T-helper 2 cell (primary cell): Measurements from ENCODE around the gene PITRM1.
A peak's percentile ranks its signal among the peaks of the same experiment; 100 is the strongest.
"Not testable (repeated sequence)": the region's sequence is repeated elsewhere in the genome, so short reads cannot be mapped to it uniquely, and the experiment has no call there.

Experiments
- DNase-seq, 5 experiments: peaks; one replicate each; pipeline versions ENCODE4 v3.0.0 to v3.0.0-alpha.2; 2012 to 2022
- total RNA-seq, 2 donors: gene quantifications; one replicate each; lab custom pipeline; 2026; lab: John Stamatoyannopoulos, UW

The PITRM1 gene
- total RNA-seq = 93.2 to 103 reads per million in 2 donors

GRCh38 chr10:3172446-3173170 lies at the start of gene PITRM1:
TSS of gene PITRM1 (minus strand) at chr10:3172782. CDS start at chr10:3172772, 10 bp downstream.
- DNase-seq = peak; percentile 97 to 100 (median 99)

- peak in 1 of 5 experiments; percentile 59 for DNase-seq
These were observed 49.5 kb upstream of the PITRM1 start for GRCh38 chr10:3222068-3222467.

GRCh38 chr10:3221601-3222000 lies 49.0 kb upstream of the PITRM1 start:
- not testable (repeated sequence) for DNase-seq

- no peak for DNase-seq
These were observed 48.3 kb upstream of the PITRM1 start for GRCh38 chr10:3220853-3221252.

GRCh38 chr10:3219021-3219628 lies 46.5 kb upstream of the PITRM1 start:
- not testable (repeated sequence) for DNase-seq

- DNase-seq = no peak
These were observed 45.3 kb upstream of the PITRM1 start for GRCh38 chr10:3217853-3218252.

- DNase-seq = no peak
These were observed 44.7 kb upstream of the PITRM1 start for GRCh38 chr10:3217301-3217700.

- no peak for DNase-seq
These were observed 42.7 kb upstream of the PITRM1 start for GRCh38 chr10:3215153-3215775.

GRCh38 chr10:3213758-3214515 lies 41.4 kb upstream of the PITRM1 start:
- no peak for DNase-seq

GRCh38 chr10:3213208-3213607 lies 40.6 kb upstream of the PITRM1 start:
- no peak for DNase-seq

- DNase-seq = no peak
These were observed 37.8 kb upstream of the PITRM1 start for GRCh38 chr10:3210251-3210877.

- DNase-seq = no peak
These were observed 36.2 kb upstream of the PITRM1 start for GRCh38 chr10:3208481-3209406.

GRCh38 chr10:3207351-3207750 lies 34.8 kb upstream of the PITRM1 start:
- DNase-seq = no peak

- DNase-seq = no peak
These were observed 34.1 kb upstream of the PITRM1 start for GRCh38 chr10:3206511-3207157.

GRCh38 chr10:3203972-3204371 lies 31.4 kb upstream of the PITRM1 start:
- peak in 1 of 5 experiments; percentile 25 for DNase-seq

- DNase-seq = peak in 1 of 5 experiments; percentile 64
These were observed 30.6 kb upstream of the PITRM1 start for GRCh38 chr10:3203016-3203811.

- no peak for DNase-seq
These were observed 29.2 kb upstream of the PITRM1 start for GRCh38 chr10:3201796-3202195.

GRCh38 chr10:3199488-3199887 lies 26.9 kb upstream of the PITRM1 start:
- DNase-seq = no peak

GRCh38 chr10:3198900-3199299 lies 26.3 kb upstream of the PITRM1 start:
- DNase-seq = peak in 1 of 5 experiments; percentile 61
